Suprapubic skin (tissue), 4 donors: ENCODE data around the gene MMD2.

Source experiments
- CTCF ChIP-seq, 2 donors: fragments of 200-600 bp in 1 of 2; fragments of 450-650 bp in 1 of 2; sonication (generic) in 1 of 2; IDR thresholded peaks; one replicate each; pipeline ENCODE4 v1.5.1; 2016 to 2019; ENCODE audit warnings: antibody characterized with exemption in 2 of 2, mild to moderate bottlenecking in 1 of 2, moderate library complexity in 1 of 2
- POLR2A ChIP-seq, 2 donors: fragments of 450-650 bp; IDR thresholded peaks; one replicate each; pipeline ENCODE4 v1.6.1; 2017; ENCODE audit warnings: antibody characterized with exemption in 2 of 2, mild to moderate bottlenecking in 2 of 2, moderate library complexity in 2 of 2
- POLR2AphosphoS5 ChIP-seq, 3 donors: sonication (generic); formaldehyde crosslinking; IDR thresholded peaks; one replicate each; pipeline ENCODE4 v1.6.1; 2017; ENCODE audit warnings: antibody characterized with exemption in 3 of 3

GRCh38 chr7:4958477-4959301, at the start of gene MMD2:
- no peak for TF ChIP-seq CTCF (IDR thresholded peaks at IDR 0.05)
- no peak for TF ChIP-seq POLR2A (IDR thresholded peaks at IDR 0.05)
- TF ChIP-seq POLR2AphosphoS5 (IDR thresholded peaks at IDR 0.05), result no peak
